HG03469 (cell line): ENCODE data around the gene MFSD12.
"Not testable (repeated sequence)": the region's sequence is repeated elsewhere in the genome, so short reads cannot be mapped to it uniquely, and the experiment has no call there.

Source experiments
- ATAC-seq: cut with Tn5 transposase; IDR thresholded peaks from one replicate; pipeline ENCODE4 v1.9.1; 2021; ENCODE audit warnings: mild to moderate bottlenecking, moderate library complexity, moderate number of reproducible peaks; ENCODE audit not compliant: unreplicated experiment

The MFSD12 gene

GRCh38 chr19:3585301-3586126 is 28.1 kb upstream of the MFSD12 start, which contains the start of gene GIPC3:
TSS of gene GIPC3 (plus strand) at chr19:3585478. CDS start at chr19:3585598, 120 bp downstream.
- ATAC-seq = no peak

- not testable (repeated sequence) for ATAC-seq
These were observed 26.8 kb upstream of the MFSD12 start for GRCh38 chr19:3584036-3584802.

- ATAC-seq = not testable (repeated sequence)
These were observed 24.4 kb upstream of the MFSD12 start for GRCh38 chr19:3581792-3582191.

GRCh38 chr19:3580156-3580934 is 23.0 kb upstream of the MFSD12 start:
- ATAC-seq = no peak

GRCh38 chr19:3578390-3578789 is 21.0 kb upstream of the MFSD12 start:
- no peak for ATAC-seq

GRCh38 chr19:3577723-3578344 is 20.4 kb upstream of the MFSD12 start:
- ATAC-seq = no peak

GRCh38 chr19:3576696-3577443 is 19.5 kb upstream of the MFSD12 start:
- ATAC-seq = no peak

GRCh38 chr19:3575949-3576673 is 18.7 kb upstream of the MFSD12 start:
- no peak for ATAC-seq

GRCh38 chr19:3575260-3575741 is 17.9 kb upstream of the MFSD12 start:
- no peak for ATAC-seq

- ATAC-seq = no peak
These were observed 16.7 kb upstream of the MFSD12 start for GRCh38 chr19:3573858-3574637.

- ATAC-seq = no peak
These were observed 15.9 kb upstream of the MFSD12 start for GRCh38 chr19:3573162-3573857.

GRCh38 chr19:3572855-3573161 is 15.4 kb upstream of the MFSD12 start, which contains the start of gene HMG20B:
TSS of gene HMG20B (plus strand) at chr19:3572944. CDS start at chr19:3573310, 366 bp downstream.
- ATAC-seq = no peak

- ATAC-seq = peak; percentile 76
These were observed 14.9 kb upstream of the MFSD12 start for GRCh38 chr19:3572132-3572854.

- ATAC-seq = no peak
These were observed 13.2 kb upstream of the MFSD12 start for GRCh38 chr19:3570606-3571011.

GRCh38 chr19:3570042-3570441 is 12.7 kb upstream of the MFSD12 start:
- ATAC-seq = not testable (repeated sequence)

- no peak for ATAC-seq
These were observed 7.8 kb upstream of the MFSD12 start for GRCh38 chr19:3565139-3565538.
